SK-N-DZ (cell line): ENCODE results near the gene MYLK3. TPM values are rescaled to one million over a fixed set of nuclear protein-coding genes. Genes with fewer than 3 reads are reported as not detected.
"Not testable (repeated sequence)": the region's sequence is repeated elsewhere in the genome, so short reads cannot be mapped to it uniquely, and the experiment has no call there.

Source experiments
- DNase-seq: peaks from one replicate; pipeline ENCODE4 v3.0.0-alpha.2; 2015; ENCODE audit warnings: low spot score
- polyA plus RNA-seq, 2 experiments: library from polyadenylated mRNA; depleted of rRNA; stranded (reverse); fragments of >200 nt; gene quantifications; 2 replicates each; pipeline ENCODE4 v1.2.3, GENCODE V29; 2014

MYLK3 gene
- 0.17 and 0.32 TPM in 2 replicates for polyA plus RNA-seq (2014; cell fraction: cytosol; rRNA removed)
- 0.25 and 0.38 TPM in 2 replicates for polyA plus RNA-seq (2014; cell fraction: nucleus; rRNA removed)

DNA sequence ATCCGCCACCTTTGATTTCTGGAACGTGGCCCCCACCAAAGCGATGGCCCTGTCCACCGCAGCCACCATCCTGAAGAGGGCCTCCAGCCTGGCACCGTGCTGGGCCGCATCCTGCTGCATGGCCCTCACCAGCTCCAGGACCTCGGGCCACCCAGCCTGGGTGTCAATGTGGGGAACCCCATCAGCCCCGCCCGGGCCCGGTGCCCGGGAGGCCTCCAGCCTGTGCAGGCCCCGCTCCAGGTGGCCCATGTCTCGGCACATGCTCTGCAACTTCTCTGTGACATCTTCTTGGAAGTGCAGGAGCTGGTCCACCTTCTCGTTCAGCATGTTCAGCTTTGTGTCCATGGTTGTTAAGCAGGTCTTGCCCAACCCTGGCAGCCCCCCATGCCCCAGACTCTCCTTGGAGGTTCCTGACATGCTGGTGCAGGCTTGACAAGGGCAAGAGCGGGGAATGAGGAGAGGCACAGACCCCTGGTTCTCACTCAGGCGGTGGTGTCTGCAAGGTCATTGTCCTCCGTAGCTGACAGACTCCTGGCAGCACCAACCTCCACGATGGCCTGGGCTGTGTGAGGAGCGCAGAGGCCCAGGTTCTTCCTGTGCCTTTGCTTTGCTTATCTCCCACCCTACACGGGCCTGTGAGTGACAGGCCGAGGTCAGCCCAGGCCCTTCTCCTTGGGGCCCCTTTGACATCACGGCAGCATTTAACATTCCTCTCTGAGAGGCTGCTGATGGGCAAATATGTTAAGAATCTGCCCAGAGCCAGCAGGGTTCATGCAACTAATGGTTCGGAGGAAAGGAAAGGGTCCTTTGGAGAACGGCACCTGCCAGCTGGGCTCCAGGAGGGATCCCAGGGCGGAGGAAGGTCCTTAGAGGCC is at the start of gene MYLK3:
Gene MYLK3, minus strand, starts transcription at position 568 of the 875 bp plus-strand sequence. Its CDS starts 151 bp downstream, at position 417.
- DNase-seq = no peak

GRCh38 chr16:46797501-46797900 is 49.4 kb upstream of the MYLK3 start:
- DNase-seq = no peak

DNA sequence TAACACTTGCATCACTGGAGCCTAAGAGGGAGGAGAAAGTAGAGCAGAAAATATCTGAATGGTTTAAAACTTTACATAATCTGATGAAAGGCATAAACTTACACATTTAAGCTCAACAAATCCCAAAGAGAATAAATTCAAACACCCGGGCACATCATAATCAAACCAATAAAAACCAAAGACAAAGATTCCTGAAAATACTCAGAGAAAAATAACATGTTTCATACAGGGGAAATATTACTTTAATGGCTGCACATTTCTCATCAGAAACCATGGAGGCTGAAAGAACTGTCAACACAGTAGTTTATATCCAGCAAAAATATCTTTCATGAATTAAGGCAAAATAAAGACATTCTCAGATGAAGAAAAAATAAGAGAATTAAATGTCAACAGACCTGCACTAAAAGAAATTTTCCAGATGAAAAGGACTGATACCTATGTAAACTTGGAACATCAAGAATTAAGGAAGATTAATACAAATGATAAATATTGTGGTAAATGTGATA is 48.7 kb upstream of the MYLK3 start:
- no peak for DNase-seq

DNA sequence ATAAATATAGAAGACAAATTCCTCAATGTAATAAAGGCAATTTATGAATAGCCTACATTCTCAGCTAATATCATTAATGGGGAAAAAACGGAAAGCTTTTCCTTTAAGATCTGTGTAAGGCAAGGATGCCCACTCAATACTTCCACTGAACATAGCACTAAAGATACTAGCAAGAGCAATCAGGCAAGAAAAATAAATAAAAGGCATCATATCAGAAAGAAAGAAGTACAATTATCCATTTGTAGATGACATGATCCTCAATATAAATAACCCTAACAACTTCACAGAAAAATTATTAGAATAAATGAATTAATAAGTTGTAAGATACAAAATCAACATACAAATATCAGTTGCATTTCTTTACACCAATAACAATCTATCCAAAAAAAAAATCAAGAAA is 45.7 kb upstream of the MYLK3 start:
- no peak for DNase-seq

GRCh38 chr16:46790599-46791270 is 42.6 kb upstream of the MYLK3 start:
- peak; percentile 6 for DNase-seq

DNA sequence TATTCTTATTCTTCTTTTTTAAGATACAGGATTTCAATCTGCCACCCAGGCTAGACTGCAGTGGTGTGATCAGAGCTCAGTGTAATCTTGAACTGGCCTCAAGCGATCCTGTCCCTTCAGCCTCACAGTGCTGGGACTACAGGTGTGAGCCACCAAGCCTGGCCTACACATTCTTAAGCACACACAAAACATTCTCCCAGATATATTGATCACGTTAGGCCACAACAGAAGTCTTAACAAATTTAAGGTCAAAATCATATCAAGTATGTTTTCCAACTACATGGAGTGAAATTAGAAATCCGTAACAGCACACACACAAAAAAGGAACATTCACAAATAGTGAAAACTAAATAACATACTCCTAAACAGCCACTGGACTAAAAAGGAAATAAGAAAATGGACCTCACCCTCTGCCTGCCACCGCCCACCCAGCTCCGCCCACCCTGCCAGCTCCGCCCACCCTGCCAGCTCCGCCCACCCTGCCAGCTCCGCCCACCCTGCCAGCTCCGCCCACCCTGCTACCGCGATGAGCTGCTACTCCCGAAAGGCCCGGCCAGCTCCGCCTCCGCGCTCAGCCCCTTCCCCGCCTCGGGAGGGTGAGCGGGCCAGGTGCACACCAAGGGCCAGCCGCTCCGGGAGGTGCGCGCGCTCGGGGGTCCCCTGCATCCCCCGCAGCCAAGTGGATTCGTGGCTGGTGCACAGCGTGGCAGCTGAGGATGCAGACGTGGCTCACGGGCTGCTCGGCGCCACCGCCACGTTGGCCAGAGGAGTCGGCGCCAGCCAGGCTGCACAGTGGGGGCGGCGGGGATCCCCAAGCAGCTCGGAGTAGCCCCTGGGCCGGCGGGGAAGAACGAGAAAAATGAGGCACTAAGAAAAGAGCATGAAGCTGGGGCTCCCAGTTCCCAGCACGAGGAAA is 41.6 kb upstream of the MYLK3 start:
- peak; percentile 53 for DNase-seq

GRCh38 chr16:46788891-46789474 is 40.8 kb upstream of the MYLK3 start:
- DNase-seq = no peak

DNA sequence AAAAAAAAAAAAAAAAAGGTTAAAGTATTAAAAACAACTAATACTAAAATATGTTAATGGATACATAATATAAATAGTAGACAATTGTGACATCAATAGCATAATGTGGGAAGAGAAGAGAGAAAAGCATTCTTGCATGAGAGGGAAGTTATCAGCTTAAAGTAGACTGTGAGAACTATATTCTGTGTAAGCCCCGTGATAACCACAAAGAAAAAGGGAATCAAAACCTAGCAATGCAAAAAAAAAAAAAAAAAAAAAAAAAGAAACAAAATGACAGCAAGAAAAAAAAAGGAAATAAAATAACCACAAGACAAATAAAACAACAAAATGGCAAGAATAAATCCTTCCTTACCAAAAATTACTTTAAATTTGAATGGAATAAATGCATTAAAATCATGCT is 39.8 kb upstream of the MYLK3 start:
- no peak for DNase-seq

GRCh38 chr16:46785076-46785845 is 37.1 kb upstream of the MYLK3 start:
- DNase-seq = no peak

DNA sequence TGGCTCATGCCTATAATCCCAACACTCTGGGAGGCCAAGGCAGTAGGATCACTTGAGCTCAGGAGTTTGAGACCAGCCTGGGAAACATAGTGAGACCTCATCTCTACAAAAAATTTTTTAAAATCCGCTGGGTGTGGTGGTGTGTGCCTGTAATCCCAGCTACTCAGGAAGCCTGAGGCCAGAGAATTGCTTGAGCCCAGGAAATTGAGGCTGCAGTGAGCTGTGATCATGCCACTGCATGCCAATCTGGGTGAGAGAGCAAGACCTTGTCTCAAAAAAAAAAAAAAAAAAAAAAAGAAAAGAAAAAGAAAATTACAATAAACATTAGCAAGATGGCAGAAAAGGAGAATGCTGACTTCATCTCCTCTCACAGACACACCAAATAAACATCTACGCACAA is 36.4 kb upstream of the MYLK3 start:
- DNase-seq = not testable (repeated sequence)

DNA sequence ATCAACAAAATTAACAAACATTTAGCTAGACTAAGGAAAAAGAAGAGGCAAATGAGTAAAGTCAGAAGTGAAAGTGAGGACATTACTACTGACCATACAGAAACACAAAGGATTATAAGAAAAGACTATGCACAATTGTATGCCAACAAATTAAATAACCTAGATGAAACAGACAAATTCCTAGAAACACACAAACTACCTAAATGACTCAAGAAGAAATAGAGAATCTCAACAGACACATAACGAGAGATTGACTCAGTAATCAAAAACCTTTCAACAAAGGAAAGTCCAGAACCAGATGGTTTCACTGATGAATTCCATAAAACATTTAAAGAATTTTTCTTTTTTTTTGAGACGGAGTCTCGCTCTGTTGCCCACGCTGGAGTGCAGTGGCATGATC is 35.7 kb upstream of the MYLK3 start:
- no peak for DNase-seq

DNA sequence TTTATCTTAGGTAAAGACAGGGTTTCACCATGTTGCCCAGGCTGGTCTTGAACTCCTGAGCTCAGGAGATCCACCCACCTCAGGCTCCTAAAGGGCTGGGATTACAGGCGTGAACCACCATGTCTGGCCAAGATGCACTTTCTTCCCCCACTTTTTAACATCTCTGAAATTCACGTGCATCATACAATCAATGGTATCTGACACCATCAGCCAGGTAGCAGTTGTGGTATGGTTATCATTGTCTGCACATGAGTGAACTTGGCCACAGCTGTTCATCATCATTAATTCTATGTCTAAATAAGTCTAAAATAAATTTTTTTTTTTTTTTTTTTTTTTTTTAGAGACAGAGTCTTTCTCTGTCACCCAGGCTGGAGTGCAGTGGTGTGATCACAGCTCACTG is 34.2 kb upstream of the MYLK3 start:
- no peak for DNase-seq

GRCh38 chr16:46777804-46778203 is 29.7 kb upstream of the MYLK3 start:
- DNase-seq = no peak

GRCh38 chr16:46775214-46775613 is 27.1 kb upstream of the MYLK3 start:
- no peak for DNase-seq

DNA sequence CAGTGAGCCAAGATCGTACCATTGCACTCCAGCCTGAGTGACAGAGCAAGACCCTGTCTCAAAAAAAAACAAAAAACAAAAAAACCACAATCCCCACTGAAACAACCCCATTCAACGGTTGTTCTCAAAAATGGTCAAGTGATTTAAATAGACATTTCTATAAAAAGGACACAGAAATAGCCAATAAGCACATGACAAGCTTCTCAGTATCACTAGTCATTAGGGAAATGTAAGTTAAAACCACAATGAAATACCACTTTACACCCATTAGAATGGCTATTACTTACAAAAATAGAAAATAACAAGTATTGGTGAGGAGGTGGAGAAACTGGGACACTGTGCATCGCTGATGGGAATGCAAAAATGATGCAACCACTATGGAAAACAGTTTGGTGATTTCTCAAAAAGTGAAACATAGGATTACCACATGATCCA is 26.6 kb upstream of the MYLK3 start:
- DNase-seq = no peak

- no peak for DNase-seq
These were observed 24.3 kb upstream of the MYLK3 start for GRCh38 chr16:46772463-46772862.

DNA sequence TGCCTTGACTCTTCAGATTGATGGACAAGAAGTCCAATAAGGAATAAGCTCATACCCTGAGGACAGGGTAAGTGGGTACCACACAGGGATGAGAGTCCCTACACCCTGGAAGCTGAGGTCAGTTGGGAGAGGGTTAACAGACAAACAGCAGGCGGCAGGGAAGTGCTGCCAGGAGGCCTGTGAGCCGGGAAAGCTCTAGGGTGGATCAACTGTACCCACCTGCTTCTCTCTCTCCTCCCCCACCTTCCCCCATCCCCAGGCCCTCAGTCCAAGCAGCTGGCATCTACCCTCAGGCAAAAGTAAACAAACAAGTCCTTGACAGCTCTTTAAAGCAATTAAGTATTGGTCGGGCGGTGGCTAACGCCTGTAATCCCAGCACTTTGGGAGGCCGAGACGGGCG is 20.7 kb upstream of the MYLK3 start:
- DNase-seq = no peak

GRCh38 chr16:46765050-46765449 is 16.9 kb upstream of the MYLK3 start:
- no peak for DNase-seq

DNA sequence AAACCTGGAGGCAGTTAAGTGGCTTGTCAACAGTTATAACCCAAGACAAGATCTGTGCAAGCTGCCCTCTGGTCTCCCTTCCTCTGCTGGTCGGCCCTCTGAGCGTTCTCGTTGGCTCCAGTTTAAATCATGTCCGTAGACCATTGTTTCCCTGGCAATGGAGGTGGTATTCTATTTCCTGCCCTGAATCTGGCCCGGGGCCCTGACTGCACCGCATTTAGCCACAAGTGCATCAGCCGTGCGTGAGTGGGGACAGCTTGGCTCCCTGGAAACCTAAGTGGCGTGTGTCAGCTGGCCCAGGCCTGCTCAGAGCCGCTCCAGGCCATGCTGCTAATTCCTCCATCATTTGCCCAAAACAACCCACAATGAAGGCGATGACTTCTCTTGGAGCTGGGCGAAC is 15.0 kb upstream of the MYLK3 start:
- no peak for DNase-seq

DNA sequence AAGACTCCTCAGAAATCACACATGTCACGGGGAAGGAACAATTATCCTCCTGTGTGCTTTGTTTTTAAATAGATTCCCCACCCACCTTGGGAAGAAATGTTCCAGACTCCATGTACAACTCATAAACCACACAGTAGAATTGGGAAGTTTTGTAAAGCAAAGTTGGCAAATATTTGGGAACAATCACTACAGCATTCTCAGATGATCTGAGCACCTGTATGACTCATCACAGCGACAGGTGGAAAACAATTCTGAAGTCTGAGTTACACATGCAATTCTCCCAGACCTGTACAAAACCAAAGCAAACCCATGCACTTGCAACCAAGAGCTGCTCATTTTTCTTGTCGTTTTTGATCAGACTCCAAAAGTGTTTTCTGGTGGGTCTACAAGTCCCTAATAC is 14.4 kb upstream of the MYLK3 start:
- no peak for DNase-seq
